OCI-LY1 (cell line): ENCODE results near the gene PACSIN2.

Experiments
- H2AFZ ChIP-seq: fragments of 200-600 bp; sonication (generic), shearing (Covaris generic); 2 replicates; pipeline ENCODE4 v1.6.0; 2014; ENCODE audit warnings: antibody characterized with exemption, mild to moderate bottlenecking, low read length
- H3F3A ChIP-seq: fragments of 200-600 bp; sonication (generic), shearing (Covaris generic); 2 replicates; pipeline ENCODE4 v1.6.0; 2014; ENCODE audit warnings: mild to moderate bottlenecking, antibody characterized with exemption, low read length, moderate library complexity; ENCODE audit not compliant: insufficient read depth
- H3K27ac ChIP-seq: fragments of 200-600 bp; sonication (generic); 2 replicates; pipeline ENCODE4 v1.5.1; 2014; ENCODE audit warnings: low read length, mixed run types, mild to moderate bottlenecking, low read depth; ENCODE audit not compliant: poor library complexity, severe bottlenecking
- H3K27me3 ChIP-seq: fragments of 200-600 bp; sonication (generic); 2 replicates; pipeline ENCODE4 v1.6.0; 2014; ENCODE audit warnings: antibody characterized with exemption, mild to moderate bottlenecking, low read length, moderate library complexity; ENCODE audit not compliant: insufficient read depth
- H3K36me3 ChIP-seq: fragments of 200-600 bp; sonication (generic); 2 replicates; pipeline ENCODE4 v1.6.1; 2014; ENCODE audit warnings: mild to moderate bottlenecking, antibody characterized with exemption, low read length, moderate library complexity, mixed read lengths; ENCODE audit not compliant: insufficient read depth
- H3K4me1 ChIP-seq: fragments of 200-600 bp; sonication (generic); 2 replicates; pipeline ENCODE4 v1.5.1; 2014; ENCODE audit warnings: mild to moderate bottlenecking, low read length, moderate library complexity; ENCODE audit not compliant: insufficient read depth, severe bottlenecking
- H3K4me2 ChIP-seq: fragments of 200-600 bp; sonication (generic), shearing (Covaris generic); 2 replicates; pipeline ENCODE4 v1.6.1; 2014; ENCODE audit warnings: low read length
- H3K4me3 ChIP-seq: fragments of 200-600 bp; sonication (generic); 2 replicates; pipeline ENCODE4 v1.5.1; 2014; ENCODE audit warnings: low read length, low read depth, mild to moderate bottlenecking, mixed read lengths; ENCODE audit not compliant: poor library complexity, severe bottlenecking
- H3K79me2 ChIP-seq: fragments of 200-600 bp; shearing (Covaris generic); 2 replicates; pipeline ENCODE4 v1.6.1; 2016; ENCODE audit warnings: mixed run types, low read length, mixed read lengths; ENCODE audit not compliant: insufficient read depth
- H3K9ac ChIP-seq: fragments of 200-600 bp; sonication (generic), shearing (Covaris generic); 2 replicates; pipeline ENCODE4 v1.6.1; 2014; ENCODE audit warnings: mild to moderate bottlenecking, low read length, mixed read lengths
- H3K9me2 ChIP-seq: fragments of 200-600 bp; sonication (generic), shearing (Covaris generic); 2 replicates; pipeline ENCODE4 v1.6.1; 2014; ENCODE audit warnings: low read depth, mild to moderate bottlenecking, low read length, mixed read lengths
- H3K9me3 ChIP-seq: fragments of 200-600 bp; shearing (Covaris generic); 2 replicates; pipeline ENCODE4 v1.6.1; 2014; ENCODE audit warnings: low read length, mixed read lengths
- H4K20me1 ChIP-seq: fragments of 200-600 bp; sonication (generic), shearing (Covaris generic); 2 replicates; pipeline ENCODE4 v1.6.0; 2016; ENCODE audit warnings: mild to moderate bottlenecking, low read length; ENCODE audit not compliant: insufficient read depth
- EZH2 ChIP-seq: fragments of 200-600 bp; sonication (generic), shearing (Covaris generic); IDR thresholded peaks from 2 replicates; pipeline ENCODE4 v1.8.0; 2017; ENCODE audit warnings: borderline replicate concordance, mixed run types, mild to moderate bottlenecking, antibody characterized with exemption, low read length, moderate library complexity, mixed read lengths
- TF ChIP-seq, protein P1 (sequence below): fragments of 200-600 bp; sonication (generic), shearing (Covaris generic); IDR thresholded peaks from 2 replicates; pipeline ENCODE4 v1.5.1; 2017; ENCODE audit warnings: mild to moderate bottlenecking, antibody characterized with exemption, low read length, moderate library complexity, mixed read lengths

PACSIN2 gene

GRCh38 chr22:43015677-43016042, 711 bp upstream of the PACSIN2 start:
- peak overlapping the region; percentile 79 for H3K4me3 ChIP-seq
- no peaks in the 10 kb centered on the region for H3K79me2 ChIP-seq
- H3K4me1 ChIP-seq: peaks cover 21% of the 10 kb centered on the region
- H3K36me3 ChIP-seq: no peaks in the 10 kb centered on the region; the same call in 1 of the 2 replicates
- H3K4me2 ChIP-seq: peak overlapping the region; percentile 96
- no peaks in the 10 kb centered on the region for H3K27me3 ChIP-seq
- no peaks in the 10 kb centered on the region for H3K9me3 ChIP-seq
- no peaks in the 10 kb centered on the region for H3K9me2 ChIP-seq
- H4K20me1 ChIP-seq: no peaks in the 10 kb centered on the region
- H3K9ac ChIP-seq: peak overlapping the region; percentile 62; the same call in 1 of the 2 replicates
- no peaks in the 10 kb centered on the region for H3F3A ChIP-seq
- TF ChIP-seq EZH2: no peak
- TF ChIP-seq, protein P1, sequence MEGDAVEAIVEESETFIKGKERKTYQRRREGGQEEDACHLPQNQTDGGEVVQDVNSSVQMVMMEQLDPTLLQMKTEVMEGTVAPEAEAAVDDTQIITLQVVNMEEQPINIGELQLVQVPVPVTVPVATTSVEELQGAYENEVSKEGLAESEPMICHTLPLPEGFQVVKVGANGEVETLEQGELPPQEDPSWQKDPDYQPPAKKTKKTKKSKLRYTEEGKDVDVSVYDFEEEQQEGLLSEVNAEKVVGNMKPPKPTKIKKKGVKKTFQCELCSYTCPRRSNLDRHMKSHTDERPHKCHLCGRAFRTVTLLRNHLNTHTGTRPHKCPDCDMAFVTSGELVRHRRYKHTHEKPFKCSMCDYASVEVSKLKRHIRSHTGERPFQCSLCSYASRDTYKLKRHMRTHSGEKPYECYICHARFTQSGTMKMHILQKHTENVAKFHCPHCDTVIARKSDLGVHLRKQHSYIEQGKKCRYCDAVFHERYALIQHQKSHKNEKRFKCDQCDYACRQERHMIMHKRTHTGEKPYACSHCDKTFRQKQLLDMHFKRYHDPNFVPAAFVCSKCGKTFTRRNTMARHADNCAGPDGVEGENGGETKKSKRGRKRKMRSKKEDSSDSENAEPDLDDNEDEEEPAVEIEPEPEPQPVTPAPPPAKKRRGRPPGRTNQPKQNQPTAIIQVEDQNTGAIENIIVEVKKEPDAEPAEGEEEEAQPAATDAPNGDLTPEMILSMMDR: no peak
- H3K27ac ChIP-seq: no peak overlapping the region
- H2AFZ ChIP-seq: 0 out of 2 replicates have a peak overlapping the region, but pooled peaks have one; percentile 60

DNA sequence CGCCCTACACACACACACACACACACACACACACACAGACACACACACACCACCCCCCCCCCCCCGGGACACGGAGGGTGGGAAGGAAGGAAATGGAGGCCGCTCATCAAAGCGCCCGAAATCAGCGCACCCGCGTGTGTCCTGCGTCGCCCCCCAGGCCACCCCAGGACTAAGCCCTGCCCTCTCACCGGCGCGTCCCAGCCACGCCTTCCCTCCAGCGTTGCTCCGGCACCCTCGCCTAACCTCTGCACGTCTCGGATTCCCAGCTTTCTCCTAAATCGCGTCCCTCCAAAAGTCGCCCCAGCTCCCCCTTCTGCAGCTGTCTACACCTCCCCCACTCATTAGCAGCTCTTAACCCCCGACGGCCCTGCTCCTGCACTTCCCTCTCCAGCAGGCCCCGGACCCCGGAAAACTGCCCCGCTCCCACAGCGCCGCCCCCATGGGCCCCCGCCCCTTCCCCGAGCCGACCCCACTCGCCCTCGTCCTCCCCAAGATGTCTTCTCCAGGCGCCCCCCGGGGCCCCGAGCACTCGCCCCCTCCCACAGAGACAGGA, 557 bp downstream of the PACSIN2 start:
- Histone ChIP-seq H4K20me1 (no peaks in the 10 kb centered on the region), H3K79me2 (no peaks in the 10 kb centered on the region), H2AFZ (no peak overlapping the region), H3K27ac (no peak overlapping the region), H3F3A (no peaks in the 10 kb centered on the region), H3K36me3 (no peaks in the 10 kb centered on the region; the same call in 1 of the 2 replicates), H3K9me2 (no peaks in the 10 kb centered on the region), H3K4me1 (peaks cover 21% of the 10 kb centered on the region), H3K4me2 (peak overlapping the region; percentile 75), H3K9ac (peak overlapping the region; percentile 65), H3K27me3 (no peaks in the 10 kb centered on the region), H3K9me3 (no peaks in the 10 kb centered on the region), H3K4me3 (peak overlapping the region; percentile 79)
- TF ChIP-seq EZH2: no peak
- TF ChIP-seq, protein P1: no peak

DNA sequence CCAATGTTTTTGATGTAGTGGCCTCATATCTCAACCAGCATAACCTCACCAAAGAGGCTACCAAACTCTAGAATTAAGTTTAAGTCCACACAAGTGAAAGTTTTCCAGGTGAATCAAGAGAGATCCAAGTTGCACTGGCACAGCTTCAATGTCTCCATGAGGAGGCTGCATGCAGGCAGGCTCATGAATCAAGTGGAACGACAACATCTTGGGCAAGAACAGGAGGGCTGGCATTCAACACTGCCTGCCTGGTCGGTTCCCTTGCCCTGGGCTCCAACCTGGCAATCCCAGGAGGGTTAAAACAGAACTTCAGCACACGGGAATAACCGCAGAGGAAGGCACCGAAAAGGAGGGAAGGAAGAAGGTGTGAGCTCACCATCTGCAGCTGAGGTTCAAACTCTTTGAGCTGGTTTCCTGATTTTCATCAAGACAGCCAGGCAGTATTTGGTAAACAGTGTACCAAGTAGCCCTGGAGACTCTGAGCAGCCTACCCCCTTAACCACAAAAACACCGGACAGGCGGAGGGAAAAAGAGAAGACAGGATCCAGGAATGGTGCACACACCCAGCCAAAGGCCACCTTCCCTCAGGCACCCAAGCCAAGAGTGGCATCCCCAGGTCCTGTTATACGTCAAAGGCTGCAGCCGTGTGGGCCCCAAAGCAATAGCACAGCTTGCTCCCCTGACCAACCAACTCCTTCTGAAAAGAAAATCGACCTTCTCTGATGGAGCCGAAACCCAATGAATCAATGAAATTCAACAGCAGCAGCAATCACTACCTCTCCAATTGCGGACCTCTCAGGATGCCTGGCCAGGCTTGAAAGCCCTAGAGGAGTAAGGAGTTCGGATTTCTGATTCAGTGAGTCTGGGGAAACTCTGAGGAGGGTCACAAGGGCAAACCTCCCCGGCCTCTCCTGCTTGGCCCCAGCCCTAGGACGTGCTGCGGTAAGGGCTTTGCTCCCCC, 1.3 kb downstream of the PACSIN2 start:
- Histone ChIP-seq H3F3A (no peaks in the 10 kb centered on the region), H4K20me1 (no peaks in the 10 kb centered on the region), H3K79me2 (no peaks in the 10 kb centered on the region), H3K9ac (peak overlapping the region; percentile 65; the same call in 1 of the 2 replicates), H3K27me3 (no peaks in the 10 kb centered on the region), H3K36me3 (no peaks in the 10 kb centered on the region; the same call in 1 of the 2 replicates), H2AFZ (no peak overlapping the region), H3K9me3 (no peaks in the 10 kb centered on the region), H3K27ac (no peak overlapping the region), H3K4me2 (peak overlapping the region; percentile 75), H3K4me1 (peaks cover 21% of the 10 kb centered on the region), H3K9me2 (no peaks in the 10 kb centered on the region), H3K4me3 (peak overlapping the region; percentile 79)
- TF ChIP-seq, protein P1: no peak
- TF ChIP-seq EZH2: no peak
